Psoas muscle (tissue), 8 donors: ENCODE data around the gene GPLD1. TPM values are rescaled to one million over a fixed set of nuclear protein-coding genes. Genes with fewer than 3 reads are reported as not detected.

Experiments
- ATAC-seq, 4 donors: fragments of 200-7000 bp; cut with Tn5 transposase; one replicate each; pipeline ENCODE4 v1.9.1; 2020; ENCODE audit warnings: moderate library complexity in 3 of 4, mild to moderate bottlenecking in 2 of 4
- DNase-seq, 2 donors: peaks; one replicate each; pipeline ENCODE4 v3.0.0-alpha.2; 2020
- H3K27ac ChIP-seq: fragments of 200-600 bp; one replicate; pipeline ENCODE4 v1.8.0; 2022
- H3K27me3 ChIP-seq, 3 donors: fragments of 200-600 bp in 1 of 3; one replicate each; pipeline versions ENCODE4 v1.6.1 to v1.8.0; 2013 to 2022; ENCODE audit warnings: low read length in 2 of 3, mild to moderate bottlenecking in 2 of 3, moderate library complexity in 1 of 3; ENCODE audit not compliant: insufficient read depth in 3 of 3
- H3K36me3 ChIP-seq, 2 donors: fragments of 200-600 bp in 1 of 2; one replicate each; pipeline versions ENCODE4 v1.6.1 to v1.8.0; 2013 to 2022; ENCODE audit warnings: low read depth in 1 of 2, mild to moderate bottlenecking in 1 of 2, moderate library complexity in 1 of 2; ENCODE audit not compliant: insufficient read depth in 1 of 2
- H3K4me1 ChIP-seq: fragments of 200-600 bp; one replicate; pipeline ENCODE4 v1.8.0; 2022
- H3K4me3 ChIP-seq: fragments of 200-600 bp; one replicate; pipeline ENCODE4 v1.8.0; 2022; ENCODE audit warnings: mild to moderate bottlenecking
- H3K9me3 ChIP-seq: fragments of 200-600 bp; one replicate; pipeline ENCODE4 v1.8.0; 2022
- WGBS, 3 donors: extraction: QIAGEN DNeasy Blood & Tissue Kit; methylation state at CpG; one replicate each; pipeline versions ENCODE4 v1.1.6 to v1.1.7; 2013; 5-methylcytosine and 5-hydroxymethylcytosine counted together
- intact Hi-C, 2 donors: fragments of 100-400 bp; cut with DNase I; formaldehyde crosslinking; loops; one replicate each; pipeline versions ENCODE4 v1.11.0 to v1.14.2; 2022
- polyA plus RNA-seq, 3 donors: library from polyadenylated mRNA; stranded (reverse); fragments of 200-250 nt; gene quantifications; one replicate each; pipeline ENCODE4 v1.2.3, GENCODE V29; 2013
- total RNA-seq, 4 donors: library from RNA; stranded (reverse); fragmentation: NEBNext Ultra II Directional in 2 of 4; extraction: Animal tissue kit (Norgen Biotek cat#: 25700) in 2 of 4; gene quantifications; one replicate each; pipeline versions ENCODE4 v1.2.1 to v1.2.4, GENCODE V29; 2021 to 2023
- TF ChIP-seq, protein P1 (sequence below): fragments of 200-600 bp; IDR thresholded peaks from one replicate; pipeline ENCODE4 v1.8.0; 2022; ENCODE audit warnings: antibody characterized with exemption
- donor health status: healthy with polysubstance abuse.
- donor health status: DM: no; HTN: no; CAD: no; lungs with moderate emphysema.
- donor health status: Bipolar disorder and iron deficiency.
- donor health status: healthy.
- donor health status: DM: yes; HTN: yes; CAD: no.
- donor health status: DM: no; HTN: no; CAD: no.
- donor health status: DM: no; HTN: no; CAD: no.
- donor health status: DM: yes; HTN: yes; CAD: no.

GPLD1 gene
- total and polyA plus RNA-seq, 7 donors: 0.25 to 1.1 (median 0.38) TPM

GRCh38 chr6:24535210-24535609 lies 45.8 kb upstream of the GPLD1 start:
- no peaks in the 10 kb centered on the region for H3K4me1 ChIP-seq
- H3K27ac ChIP-seq: no peak overlapping the region
- H3K36me3 ChIP-seq: peaks cover 10 to 80% of the 10 kb centered on the region in 2 donors
- H3K4me3 ChIP-seq: no peak overlapping the region
- DNase-seq (no peak), ATAC-seq (no peak)
- H3K9me3 ChIP-seq: no peaks in the 10 kb centered on the region
- no peaks in the 10 kb centered on the region for H3K27me3 ChIP-seq
- intact Hi-C loops: no loop called here
- TF ChIP-seq, protein P1, sequence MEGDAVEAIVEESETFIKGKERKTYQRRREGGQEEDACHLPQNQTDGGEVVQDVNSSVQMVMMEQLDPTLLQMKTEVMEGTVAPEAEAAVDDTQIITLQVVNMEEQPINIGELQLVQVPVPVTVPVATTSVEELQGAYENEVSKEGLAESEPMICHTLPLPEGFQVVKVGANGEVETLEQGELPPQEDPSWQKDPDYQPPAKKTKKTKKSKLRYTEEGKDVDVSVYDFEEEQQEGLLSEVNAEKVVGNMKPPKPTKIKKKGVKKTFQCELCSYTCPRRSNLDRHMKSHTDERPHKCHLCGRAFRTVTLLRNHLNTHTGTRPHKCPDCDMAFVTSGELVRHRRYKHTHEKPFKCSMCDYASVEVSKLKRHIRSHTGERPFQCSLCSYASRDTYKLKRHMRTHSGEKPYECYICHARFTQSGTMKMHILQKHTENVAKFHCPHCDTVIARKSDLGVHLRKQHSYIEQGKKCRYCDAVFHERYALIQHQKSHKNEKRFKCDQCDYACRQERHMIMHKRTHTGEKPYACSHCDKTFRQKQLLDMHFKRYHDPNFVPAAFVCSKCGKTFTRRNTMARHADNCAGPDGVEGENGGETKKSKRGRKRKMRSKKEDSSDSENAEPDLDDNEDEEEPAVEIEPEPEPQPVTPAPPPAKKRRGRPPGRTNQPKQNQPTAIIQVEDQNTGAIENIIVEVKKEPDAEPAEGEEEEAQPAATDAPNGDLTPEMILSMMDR: no peak
- 80 to 98% (median 88%) methylated on average over 3 of the region's 3 CpGs for WGBS, 3 donors

- Histone ChIP-seq H3K27ac (no peak overlapping the region), H3K4me3 (no peak overlapping the region), H3K36me3 (peaks cover 10 to 80% of the 10 kb centered on the region in 2 donors), H3K9me3 (no peaks in the 10 kb centered on the region), H3K4me1 (no peaks in the 10 kb centered on the region), H3K27me3 (no peaks in the 10 kb centered on the region)
- 97 to 100% (median 98%) methylated on average over 5 of the region's 5 CpGs for WGBS, 3 donors
- intact Hi-C loops: no loop called here
- DNase-seq (no peak), ATAC-seq (no peak)
- TF ChIP-seq, protein P1: no peak
Observed at GRCh38 chr6:24534329-24534728, 45.0 kb upstream of the GPLD1 start.

DNA sequence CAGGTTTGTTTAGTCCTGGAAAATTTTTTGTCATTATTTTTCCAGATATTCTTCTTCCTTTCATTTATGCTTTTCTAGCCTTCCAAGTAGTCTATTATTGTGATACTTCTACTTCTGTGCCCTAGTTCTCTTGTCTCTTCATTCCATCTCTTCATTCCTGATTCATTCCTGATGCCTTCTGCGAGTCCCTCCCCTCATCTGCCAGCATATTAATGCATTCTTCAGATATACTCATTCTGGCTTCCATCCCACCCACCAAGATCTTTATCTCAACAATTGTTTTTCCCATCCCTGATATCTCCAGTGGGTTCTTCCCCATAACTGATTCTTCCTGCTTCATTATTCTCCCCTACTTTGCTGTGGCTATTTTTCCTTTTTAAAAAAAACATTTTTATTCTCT lies 40.6 kb upstream of the GPLD1 start:
- Histone ChIP-seq H3K9me3 (no peaks in the 10 kb centered on the region), H3K36me3 (peaks cover 7 to 64% of the 10 kb centered on the region in 2 donors), H3K27ac (no peak overlapping the region), H3K27me3 (no peaks in the 10 kb centered on the region), H3K4me1 (no peaks in the 10 kb centered on the region), H3K4me3 (no peak overlapping the region)
- no peak for DNase-seq
- intact Hi-C loops: loop anchor here in 1 of 2 donors (10.0 kb wide), 1 partner anchor 245 kb away; no protein-coding TSS in a partner anchor
- TF ChIP-seq, protein P1: no peak
- whole genome bisulfite sequencing, 3 donors: 76 to 95% (median 82%) methylated on average over 1 of the region's 1 CpG
- no peak for ATAC-seq

DNA sequence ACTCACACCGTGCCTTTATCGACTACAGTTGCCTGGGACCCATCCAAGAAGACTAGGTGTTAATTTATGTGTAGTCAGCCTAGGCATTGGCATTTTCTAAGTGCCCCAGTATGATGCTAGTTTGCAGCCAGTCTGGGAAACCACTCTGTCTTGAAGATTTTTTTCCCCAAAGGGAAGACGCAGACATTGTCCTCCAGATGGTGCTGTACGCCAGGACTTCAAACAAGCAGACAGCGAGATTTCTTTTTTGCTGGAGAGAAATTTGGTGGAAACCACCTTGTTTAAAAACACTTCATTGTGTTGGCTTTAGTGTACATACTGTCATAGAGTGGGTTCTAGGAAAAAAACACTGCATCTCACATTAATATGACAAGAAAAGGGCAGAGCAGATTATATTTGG lies 35.4 kb upstream of the GPLD1 start:
- Histone ChIP-seq H3K4me3 (no peak overlapping the region), H3K27me3 (no peaks in the 10 kb centered on the region), H3K4me1 (no peaks in the 10 kb centered on the region), H3K27ac (no peak overlapping the region), H3K9me3 (no peaks in the 10 kb centered on the region), H3K36me3 (peaks cover 0 to 32% of the 10 kb centered on the region in 2 donors)
- intact Hi-C loops: loop anchor here (5.0 to 10.0 kb wide), 3 partner anchors 93 to 240 kb away; no protein-coding TSS in a partner anchor
- 67 to 69% (median 67%) methylated on average over 5 of the region's 5 CpGs for WGBS, 3 donors
- no peak for ATAC-seq
- TF ChIP-seq, protein P1: no peak
- no peak for DNase-seq

DNA sequence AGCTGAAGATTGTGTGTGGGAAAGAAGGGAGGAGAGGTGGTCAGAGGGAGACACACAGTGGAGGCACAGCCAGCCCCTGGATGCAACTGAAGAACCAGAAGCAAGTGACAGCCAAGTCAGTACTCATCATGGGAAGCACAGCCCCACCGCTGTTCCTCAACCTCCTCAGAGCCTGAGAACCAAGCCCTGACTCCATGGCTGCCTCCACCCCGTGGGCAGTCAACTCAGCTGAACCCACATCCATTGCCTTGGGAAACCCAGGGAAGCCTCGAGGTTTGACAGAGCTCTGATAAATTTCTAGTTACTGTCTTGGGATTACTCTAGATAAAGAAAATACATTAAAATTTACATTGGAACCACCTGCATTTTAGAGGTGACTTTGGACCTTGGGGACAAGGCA lies 35.0 kb upstream of the GPLD1 start:
- Histone ChIP-seq H3K4me1 (no peaks in the 10 kb centered on the region), H3K36me3 (peaks cover 0 to 32% of the 10 kb centered on the region in 2 donors), H3K4me3 (no peak overlapping the region), H3K27ac (no peak overlapping the region), H3K9me3 (no peaks in the 10 kb centered on the region), H3K27me3 (no peaks in the 10 kb centered on the region)
- WGBS, 3 donors: 68 to 96% (median 90%) methylated on average over 3 of the region's 3 CpGs
- DNase-seq (no peak), ATAC-seq (no peak)
- intact Hi-C loops: loop anchor here (5.0 to 10.0 kb wide), 3 partner anchors 92 to 240 kb away; no protein-coding TSS in a partner anchor
- TF ChIP-seq, protein P1: no peak
